Endothelial cell of umbilical vein (primary cell): ENCODE data around the gene FBXL4. TPM values are rescaled to one million over a fixed set of nuclear protein-coding genes. Genes with fewer than 3 reads are reported as not detected.

Experiments
- BruUV-seq: library from RNA; stranded (reverse); fragments of 400-500 nt; replicated peaks from 2 replicates; lab custom pipeline; 2021; lab: Mats Ljungman, UMichigan
- CTCF ChIA-PET: fragments of 300-600, 350-600 bp; sonication (Branson Sonifier 250); formaldehyde crosslinking; loops from one replicate; lab custom pipeline; 2021; ENCODE audit warnings: antibody characterized with exemption, inconsistent platforms; lab: Charles Lee
- POLR2A ChIA-PET: fragments of 300-600, 350-600 bp; sonication (Branson Sonifier 250); formaldehyde crosslinking; loops from one replicate; lab custom pipeline; 2021; ENCODE audit warnings: antibody characterized with exemption, inconsistent platforms; lab: Charles Lee
- DNase-seq: peaks from one replicate; pipeline ENCODE4 v3.0.0-alpha.2; 2011; ENCODE audit warnings: low read depth, low spot score
- FAIRE-seq: peaks from 2 replicates; lab custom pipeline; 2011; peaks lifted over from hg19 to GRCh38; lab: Jason Lieb, UNC
- H2AFZ ChIP-seq: 2 replicates; pipeline ENCODE4 v1.6.0; 2012; ENCODE audit warnings: low read depth, low read length, control low read depth, inconsistent platforms
- H3K27ac ChIP-seq: 2 replicates; pipeline ENCODE4 v1.5.1; 2011; ENCODE audit warnings: low read depth, mild to moderate bottlenecking, control low read depth, low read length, moderate library complexity; ENCODE audit not compliant: insufficient read depth
- H3K27me3 ChIP-seq, 2 experiments: 2 replicates each; pipeline versions ENCODE4 v1.6.0 to v1.6.1; 2011; ENCODE audit warnings: low read length in 2 of 2, mixed read lengths in 1 of 2; ENCODE audit not compliant: control insufficient read depth in 2 of 2, insufficient read depth in 2 of 2
- H3K36me3 ChIP-seq, 2 experiments: 2 replicates in 1 of 2; 3 replicates in 1 of 2; pipeline ENCODE4 v1.5.1; 2011; ENCODE audit warnings: low read length in 2 of 2, mild to moderate bottlenecking in 1 of 2, moderate library complexity in 1 of 2; ENCODE audit not compliant: control insufficient read depth in 2 of 2, insufficient read depth in 2 of 2; ENCODE audit errors: extremely low read depth in 1 of 2
- H3K4me1 ChIP-seq: 3 replicates; pipeline ENCODE4 v1.5.1; 2011; ENCODE audit warnings: mild to moderate bottlenecking, low read length; ENCODE audit not compliant: control insufficient read depth, insufficient read depth; ENCODE audit errors: extremely low read depth
- H3K4me2 ChIP-seq: 2 replicates; pipeline ENCODE4 v1.6.1; 2011; ENCODE audit warnings: low read length, control low read depth, mixed read lengths; ENCODE audit not compliant: insufficient read depth
- H3K4me3 ChIP-seq, 3 experiments: fragments of 200-600 bp in 1 of 3; sonication (generic), shearing (Covaris generic) in 1 of 3; replicated peaks in 1 of 3; 2 replicates each; pipeline ENCODE4 v1.5.1; 2011 to 2016; ENCODE audit warnings: control low read depth in 3 of 3, low read length in 3 of 3, mild to moderate bottlenecking in 2 of 3, inconsistent platforms in 1 of 3, low read depth in 1 of 3, moderate library complexity in 1 of 3; ENCODE audit not compliant: insufficient read depth in 1 of 3
- H3K79me2 ChIP-seq: 2 replicates; pipeline ENCODE4 v1.6.0; 2012; ENCODE audit warnings: low read length, inconsistent platforms; ENCODE audit not compliant: control insufficient read depth, insufficient read depth
- H3K9ac ChIP-seq: replicated peaks from 2 replicates; pipeline ENCODE3; 2011; ENCODE audit warnings: low read length, control low read depth; ENCODE audit not compliant: insufficient read depth; ENCODE audit errors: extremely low read depth
- H3K9me1 ChIP-seq: replicated peaks from 3 replicates; pipeline ENCODE4 v1.6.0; 2011; ENCODE audit warnings: mild to moderate bottlenecking, low read length; ENCODE audit not compliant: control insufficient read depth, insufficient read depth; ENCODE audit errors: extremely low read depth
- H3K9me3 ChIP-seq: replicated peaks from 2 replicates; pipeline ENCODE4 v1.5.1; 2012; ENCODE audit warnings: low read length, inconsistent platforms; ENCODE audit not compliant: control insufficient read depth, insufficient read depth
- H4K20me1 ChIP-seq: replicated peaks from 2 replicates; pipeline ENCODE3; 2011; ENCODE audit warnings: mild to moderate bottlenecking, low read length; ENCODE audit not compliant: control insufficient read depth, insufficient read depth; ENCODE audit errors: extremely low read depth
- CTCF ChIP-seq, 2 donors: IDR thresholded peaks; 1 replicate in 1 of 2; 2 replicates in 1 of 2; pipeline ENCODE4 v1.5.1; 2011; ENCODE audit warnings: low read length in 2 of 2, mild to moderate bottlenecking in 2 of 2, moderate library complexity in 2 of 2, control low read depth in 1 of 2, inconsistent platforms in 1 of 2, low read depth in 1 of 2; ENCODE audit not compliant: insufficient read depth in 1 of 2; ENCODE audit errors: extremely low read depth in 1 of 2
- EZH2 ChIP-seq: IDR thresholded peaks from 2 replicates; pipeline ENCODE4 v1.6.1; 2012; ENCODE audit warnings: borderline replicate concordance, low read depth, mild to moderate bottlenecking, moderate library complexity, low read length, inconsistent platforms; ENCODE audit not compliant: severe bottlenecking
- FOS ChIP-seq: IDR thresholded peaks from 2 replicates; pipeline ENCODE4 v1.6.1; 2011; ENCODE audit warnings: mild to moderate bottlenecking, low read length, moderate library complexity, borderline replicate concordance; ENCODE audit not compliant: insufficient read depth
- GATA2 ChIP-seq: IDR thresholded peaks from 2 replicates; pipeline ENCODE4 v1.7.0; 2011; ENCODE audit warnings: low read depth, mild to moderate bottlenecking, moderate library complexity, mixed read lengths, low read length; ENCODE audit not compliant: insufficient read length, insufficient read depth
- JUN ChIP-seq: IDR thresholded peaks from 2 replicates; pipeline ENCODE4 v1.6.1; 2011; ENCODE audit warnings: borderline replicate concordance, low read depth; ENCODE audit not compliant: insufficient read length, insufficient read depth
- MAX ChIP-seq: IDR thresholded peaks from 2 replicates; pipeline ENCODE4 v1.6.1; 2011; ENCODE audit not compliant: insufficient read depth, insufficient read length
- MYC ChIP-seq: IDR thresholded peaks from one replicate; pipeline ENCODE4 v1.6.1; 2011; ENCODE audit warnings: mild to moderate bottlenecking, low read depth, low read length
- POLR2A ChIP-seq: IDR thresholded peaks from 2 replicates; pipeline ENCODE4 v1.6.1; 2012; ENCODE audit warnings: low read depth, mild to moderate bottlenecking, control low read depth, low read length
- POLR2AphosphoS5 ChIP-seq: IDR thresholded peaks from 2 replicates; pipeline ENCODE4 v1.6.1; 2012; ENCODE audit warnings: low read depth, mild to moderate bottlenecking, control low read depth, low read length, moderate library complexity; ENCODE audit not compliant: insufficient read depth
- dilution Hi-C: fragments of 300-500 bp; cut with MboI; formaldehyde crosslinking; loops from one replicate; pipeline ENCODE4 v1.15.0; 2019; ENCODE audit warnings: low sequenced_read_pairs; ENCODE audit not compliant: extremely low pct_ligation_motif_present
- intact Hi-C: fragments of 100-400 bp; cut with micrococcal nuclease; formaldehyde crosslinking; loops from one replicate; pipeline ENCODE4 v1.10.0; 2022
- polyA plus RNA-seq, 4 experiments: library from polyadenylated mRNA; depleted of rRNA in 3 of 4; stranded (reverse) in 3 of 4; unstranded in 1 of 4; fragments of >200 nt; gene quantifications; 2 replicates each; pipeline versions ENCODE4 v1.2.1 to v1.2.3, GENCODE V29; 2011 to 2012; ENCODE audit warnings: missing spikeins in 1 of 4
- total RNA-seq: library from RNA; stranded (reverse); gene quantifications from 2 replicates; pipeline ENCODE4 v1.2.3, GENCODE V29; 2021

FBXL4 gene
- total and polyA plus RNA-seq, 2 donors (not counting 3 experiments of a cell fraction or from before 2014, with no cell fraction given) = 7.0 to 9.8 TPM

- no peak overlapping the region for H3K4me3 ChIP-seq
- peaks cover 14 to 29% of the 10 kb centered on the region in 2 experiments for H3K27me3 ChIP-seq
- no peak overlapping the region for H3K9ac ChIP-seq
- H3K27ac ChIP-seq = no peak overlapping the region
- dilution Hi-C loops (no loop called here), intact Hi-C loops (no loop called here)
- TF ChIP-seq JUN (no peak), POLR2A (no peak), GATA2 (no peak), POLR2AphosphoS5 (no peak), FOS (no peak), CTCF (IDR thresholded peaks at IDR 0.05; ENCODE audit: extremely low read depth in 1 of 2, insufficient read depth in 1 of 2, low read depth in 1 of 2, low read length in 2 of 2) (no peak), EZH2 (no peak), MYC (no peak), MAX (no peak)
- DNase-seq (no peak), FAIRE-seq (no peak)
- H3K79me2 ChIP-seq = peaks cover 15% of the 10 kb centered on the region
- no TSS peak for BruUV-seq
- H3K36me3 ChIP-seq = no peaks in the 10 kb centered on the region
- no peak overlapping the region for H2AFZ ChIP-seq
- H3K4me2 ChIP-seq = no peak overlapping the region
- ChIA-PET CTCF (no interaction called here), POLR2A (no interaction called here)
- H3K9me3 ChIP-seq = no peaks in the 10 kb centered on the region
- no peaks in the 10 kb centered on the region for H3K9me1 ChIP-seq
- peaks cover 9% of the 10 kb centered on the region for H3K4me1 ChIP-seq
- H4K20me1 ChIP-seq = no peaks in the 10 kb centered on the region
Measured at GRCh38 chr6:98949589-98949988, 1.8 kb upstream of the FBXL4 start.
